ENCODE results near the gene EEF1A2.

GRCh38 chr20:63496596-63497120 is 2.2 kb downstream of the EEF1A2 start:
- TF ChIP-seq CTCF (IDR thresholded peaks at IDR 0.05; ENCODE audit: low read depth, low read length): no peak
- no peak for TF ChIP-seq EZH2phosphoT487 (IDR thresholded peaks at IDR 0.05; ENCODE audit: low read depth)
